ENCODE data around the gene NUP54.

GRCh38 chr4:76108467-76109181, 39.6 kb downstream of the NUP54 start:
- TF ChIP-seq CTCF (IDR thresholded peaks at IDR 0.05; ENCODE audit: insufficient read depth, low read length, poor library complexity, severe bottlenecking) (no peak), EZH2phosphoT487 (conservative IDR thresholded peaks at IDR 0.05; ENCODE audit: low read length) (no peak)

Measured in SU-DHL-6 (cell line).